GM12878 (cell line): Measurements from ENCODE around the gene RBM45.

Experiments
- GABPA ChIP-seq: IDR thresholded peaks from 2 replicates; pipeline ENCODE4 v1.6.1; 2014; ENCODE audit warnings: antibody characterized with exemption, low read depth, mild to moderate bottlenecking, inconsistent platforms
- NR2C2 ChIP-seq: IDR thresholded peaks from 2 replicates; pipeline ENCODE4 v1.6.1; 2011; ENCODE audit warnings: borderline replicate concordance, low read depth; ENCODE audit not compliant: control insufficient read depth, insufficient read length
- POLR2A ChIP-seq: IDR thresholded peaks from 2 replicates; pipeline ENCODE4 v1.6.1; 2011; ENCODE audit warnings: low read depth, mild to moderate bottlenecking, low read length
- SMC3 ChIP-seq: IDR thresholded peaks from 2 replicates; pipeline ENCODE4 v1.6.1; 2011; ENCODE audit warnings: low read length, improper control_type of control experiment, borderline replicate concordance
- TARDBP ChIP-seq: IDR thresholded peaks from 2 replicates; pipeline ENCODE4 v1.6.1; 2016; ENCODE audit warnings: borderline replicate concordance
- TF ChIP-seq, protein P1 (sequence below): IDR thresholded peaks from 2 replicates; pipeline ENCODE4 v1.6.1; 2011; ENCODE audit warnings: low read depth, low read length, improper control_type of control experiment, borderline replicate concordance

DNA sequence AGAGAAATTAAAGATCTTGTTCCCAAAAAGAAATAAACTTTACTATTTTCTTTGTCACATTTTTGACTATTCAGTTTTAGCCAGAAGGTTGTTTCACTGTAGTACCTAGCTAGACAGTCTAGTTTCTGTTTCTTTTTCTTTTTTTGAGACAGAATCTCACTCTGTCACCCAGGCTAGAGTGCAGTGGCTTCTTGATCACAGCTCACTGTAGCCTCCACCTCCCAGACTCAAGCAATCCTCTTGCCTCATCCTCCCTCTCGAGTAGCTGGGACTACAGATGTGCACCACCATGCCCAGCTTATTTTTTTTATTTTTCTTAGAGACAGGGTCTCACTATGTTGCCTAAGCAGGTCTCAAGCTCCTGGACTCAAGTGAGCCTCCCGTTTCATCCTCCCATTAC lies 2.2 kb downstream of the RBM45 start:
- TF ChIP-seq GABPA (no peak), NR2C2 (no peak), POLR2A (no peak), SMC3 (no peak), TARDBP (no peak)
- TF ChIP-seq, protein P1, sequence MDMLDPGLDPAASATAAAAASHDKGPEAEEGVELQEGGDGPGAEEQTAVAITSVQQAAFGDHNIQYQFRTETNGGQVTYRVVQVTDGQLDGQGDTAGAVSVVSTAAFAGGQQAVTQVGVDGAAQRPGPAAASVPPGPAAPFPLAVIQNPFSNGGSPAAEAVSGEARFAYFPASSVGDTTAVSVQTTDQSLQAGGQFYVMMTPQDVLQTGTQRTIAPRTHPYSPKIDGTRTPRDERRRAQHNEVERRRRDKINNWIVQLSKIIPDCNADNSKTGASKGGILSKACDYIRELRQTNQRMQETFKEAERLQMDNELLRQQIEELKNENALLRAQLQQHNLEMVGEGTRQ, result no peak
